Right cardiac atrium (tissue), 5 donors: ENCODE results near the gene ST6GALNAC2. TPM values are rescaled to one million over a fixed set of nuclear protein-coding genes. Genes with fewer than 3 reads are reported as not detected.
A peak's percentile ranks its signal among the peaks of the same experiment; 100 is the strongest.
"Not testable (repeated sequence)": the region's sequence is repeated elsewhere in the genome, so short reads cannot be mapped to it uniquely, and the experiment has no call there.

Experiments
- ATAC-seq, 2 donors: fragments of 200-7000 bp; cut with Tn5 transposase; one replicate each; pipeline versions ENCODE4 v1.8.0 to v1.9.1; 2020; ENCODE audit warnings: moderate library complexity in 2 of 2, mild to moderate bottlenecking in 1 of 2
- DNase-seq, 3 donors: peaks; one replicate each; pipeline ENCODE4 v3.0.0-alpha.2; 2020
- H3K27ac ChIP-seq: one replicate; pipeline ENCODE4 v1.5.1; 2013; ENCODE audit warnings: mild to moderate bottlenecking, low read length, control low read depth, moderate library complexity
- H3K27me3 ChIP-seq: one replicate; pipeline ENCODE4 v1.6.1; 2013; ENCODE audit not compliant: control insufficient read depth, insufficient read depth
- H3K4me1 ChIP-seq: one replicate; pipeline ENCODE4 v1.6.1; 2013; ENCODE audit warnings: low read length; ENCODE audit not compliant: control insufficient read depth, insufficient read depth
- H3K4me3 ChIP-seq: one replicate; pipeline ENCODE4 v1.5.1; 2013; ENCODE audit warnings: low read length, control low read depth
- H3K9me3 ChIP-seq: one replicate; pipeline ENCODE4 v1.6.1; 2013; ENCODE audit warnings: low read length; ENCODE audit not compliant: control insufficient read depth
- WGBS: extraction: QIAGEN DNeasy Blood & Tissue Kit; methylation state at CpG from one replicate; pipeline ENCODE4 v1.1.7; 2013; 5-methylcytosine and 5-hydroxymethylcytosine counted together
- intact Hi-C, 4 donors: fragments of 100-400 bp; cut with DNase I; formaldehyde crosslinking; loops; one replicate each; pipeline versions ENCODE4 v1.11.0 to v1.14.0; 2022 to 2023
- polyA plus RNA-seq: library from polyadenylated mRNA; stranded (reverse); fragments of 200-250 nt; gene quantifications from one replicate; pipeline ENCODE4 v1.2.3, GENCODE V29; 2013
- total RNA-seq, 4 donors: library from RNA; stranded (reverse); fragmentation: NEBNext Ultra II Directional; extraction: Animal tissue kit (Norgen Biotek cat#: 25700); gene quantifications; one replicate each; pipeline ENCODE4 v1.2.1, GENCODE V29; 2021
- donor health status: healthy with polysubstance abuse.
- donor health status: DM: no; HTN: yes; CAD: no.
- donor health status: DM: no; HTN: no; CAD: no.
- donor health status: DM: no; HTN: yes; CAD: no; lungs with severe emphysema.
- donor health status: DM: yes; HTN: yes; CAD: no.

ST6GALNAC2 gene
- total and polyA plus RNA-seq, 5 donors = 4.0 to 5.8 (median 5.3) TPM

- Histone ChIP-seq H3K4me3 (no peak overlapping the region), H3K27ac (no peak overlapping the region), H3K27me3 (no peaks in the 10 kb centered on the region), H3K4me1 (no peaks in the 10 kb centered on the region), H3K9me3 (no peaks in the 10 kb centered on the region)
- 86% methylated on average over 2 of the region's 2 CpGs for WGBS
- ATAC-seq (no peak), DNase-seq (no peak)
- intact Hi-C loops = no loop called here
Observed at GRCh38 chr17:76617838-76618237, 32.2 kb upstream of the ST6GALNAC2 start.

GRCh38 chr17:76614912-76615617 lies 29.4 kb upstream of the ST6GALNAC2 start:
- Histone ChIP-seq H3K27me3 (no peaks in the 10 kb centered on the region), H3K9me3 (no peaks in the 10 kb centered on the region), H3K4me3 (no peak overlapping the region), H3K4me1 (no peaks in the 10 kb centered on the region), H3K27ac (no peak overlapping the region)
- peak in 1 of 2 donors; percentile 41 for ATAC-seq
- 90% methylated on average over 28 of the region's 28 CpGs for WGBS
- intact Hi-C loops = loop anchor here in 1 of 4 donors (5.0 kb wide), 1 partner anchor 38 kb away; no protein-coding TSS in a partner anchor
- no peak for DNase-seq

- intact Hi-C loops = loop anchor here in 1 of 4 donors (5.0 kb wide), 1 partner anchor 37 kb away; no protein-coding TSS in a partner anchor
- not testable (repeated sequence) for DNase-seq
Observed at GRCh38 chr17:76614064-76614759, 28.6 kb upstream of the ST6GALNAC2 start.

GRCh38 chr17:76612977-76613851 lies 27.6 kb upstream of the ST6GALNAC2 start:
- H3K9me3 ChIP-seq = no peaks in the 10 kb centered on the region
- no peaks in the 10 kb centered on the region for H3K27me3 ChIP-seq
- WGBS = 76% methylated on average over 17 of the region's 17 CpGs
- ATAC-seq (no peak), DNase-seq (no peak)
- no peaks in the 10 kb centered on the region for H3K4me1 ChIP-seq
- H3K27ac ChIP-seq = no peak overlapping the region
- no peak overlapping the region for H3K4me3 ChIP-seq
- intact Hi-C loops = loop anchor here in 1 of 4 donors (5.0 kb wide), 1 partner anchor 36 kb away; no protein-coding TSS in a partner anchor

More at GRCh38 chr17:76614064-76614759, 28.6 kb upstream of the ST6GALNAC2 start:
- H3K27me3 ChIP-seq, ATAC-seq, H3K4me1 ChIP-seq, H3K9me3 ChIP-seq, H3K4me3 ChIP-seq, H3K27ac ChIP-seq: not testable (repeated sequence)
- WGBS = 88% methylated on average over 13 of the region's 13 CpGs

- intact Hi-C loops = loop anchor here in 1 of 4 donors (5.0 kb wide), 1 partner anchor 35 kb away; no protein-coding TSS in a partner anchor
- 80% methylated on average over 4 of the region's 4 CpGs for WGBS
- DNase-seq (no peak), ATAC-seq (no peak)
- H3K9me3 ChIP-seq = no peaks in the 10 kb centered on the region
- H3K4me1 ChIP-seq = no peaks in the 10 kb centered on the region
- no peaks in the 10 kb centered on the region for H3K27me3 ChIP-seq
- H3K4me3 ChIP-seq = no peak overlapping the region
- H3K27ac ChIP-seq = no peak overlapping the region
Observed at GRCh38 chr17:76612465-76612864, 26.8 kb upstream of the ST6GALNAC2 start.

- H3K4me3 ChIP-seq = no peak overlapping the region
- ATAC-seq (no peak), DNase-seq (no peak)
- H3K27me3 ChIP-seq = no peaks in the 10 kb centered on the region
- intact Hi-C loops = loop anchor here in 1 of 4 donors (5.0 kb wide), 1 partner anchor 34 kb away; no protein-coding TSS in a partner anchor
- no peak overlapping the region for H3K27ac ChIP-seq
- no peaks in the 10 kb centered on the region for H3K9me3 ChIP-seq
- 83% methylated on average over 4 of the region's 4 CpGs for WGBS
- H3K4me1 ChIP-seq = no peaks in the 10 kb centered on the region
Observed at GRCh38 chr17:76611758-76612157, 26.1 kb upstream of the ST6GALNAC2 start.

- H3K27me3 ChIP-seq, H3K27ac ChIP-seq, H3K4me1 ChIP-seq, ATAC-seq, H3K9me3 ChIP-seq, H3K4me3 ChIP-seq, DNase-seq: not testable (repeated sequence)
- 66% methylated on average over 13 of the region's 13 CpGs for WGBS
- intact Hi-C loops = loop anchor here in 1 of 4 donors (5.0 kb wide), 1 partner anchor 34 kb away; no protein-coding TSS in a partner anchor
Observed at GRCh38 chr17:76611080-76611749, 25.6 kb upstream of the ST6GALNAC2 start.

GRCh38 chr17:76606685-76607084 lies 21.0 kb upstream of the ST6GALNAC2 start:
- intact Hi-C loops, H3K27ac ChIP-seq, H3K4me3 ChIP-seq, H3K9me3 ChIP-seq, ATAC-seq, H3K4me1 ChIP-seq, DNase-seq, H3K27me3 ChIP-seq: not testable (repeated sequence)
- 76% methylated on average over 1 of the region's 1 CpG for WGBS

- Histone ChIP-seq H3K4me3 (no peak overlapping the region), H3K27ac (peak overlapping the region; percentile 64), H3K4me1 (peaks cover 8% of the 10 kb centered on the region), H3K9me3 (no peaks in the 10 kb centered on the region), H3K27me3 (no peaks in the 10 kb centered on the region)
- WGBS = 81% methylated on average over 8 of the region's 8 CpGs
- ATAC-seq (no peak), DNase-seq (no peak)
- intact Hi-C loops = no loop called here
Observed at GRCh38 chr17:76601065-76601464, 15.4 kb upstream of the ST6GALNAC2 start.
